IPS DF 4.7 (cell line): Measurements from ENCODE around the gene PITX1.

Experiments
- DNase-seq: peaks from one replicate; pipeline ENCODE4 v3.0.0-alpha.2; 2013; ENCODE audit warnings: low spot score; ENCODE audit errors: extremely low read depth

The PITX1 gene

GRCh38 chr5:135041726-135042125 lies 7.7 kb upstream of the PITX1 start:
- DNase-seq: no peak

- DNase-seq: no peak
Measured at GRCh38 chr5:135041145-135041587, 7.1 kb upstream of the PITX1 start.

GRCh38 chr5:135040333-135041144 lies 6.5 kb upstream of the PITX1 start:
- DNase-seq: no peak

GRCh38 chr5:135040034-135040332 lies 6.0 kb upstream of the PITX1 start:
- DNase-seq: no peak

GRCh38 chr5:135039271-135040033 lies 5.4 kb upstream of the PITX1 start:
- DNase-seq: no peak

GRCh38 chr5:135038813-135039270 lies 4.8 kb upstream of the PITX1 start:
- DNase-seq: no peak

- DNase-seq: no peak
Measured at GRCh38 chr5:135038205-135038812, 4.3 kb upstream of the PITX1 start.

- no peak for DNase-seq
Measured at GRCh38 chr5:135037519-135038204, 3.6 kb upstream of the PITX1 start.

- no peak for DNase-seq
Measured at GRCh38 chr5:135036405-135036804, 2.4 kb upstream of the PITX1 start.

GRCh38 chr5:135035678-135036030 lies 1.6 kb upstream of the PITX1 start:
- no peak for DNase-seq

GRCh38 chr5:135034963-135035677 lies 1.1 kb upstream of the PITX1 start:
- DNase-seq: no peak

GRCh38 chr5:135034236-135034962 lies 371 bp upstream of the PITX1 start:
- DNase-seq: no peak

GRCh38 chr5:135032999-135033861 lies 798 bp downstream of the PITX1 start:
- no peak for DNase-seq

GRCh38 chr5:135032695-135032998 lies 1.4 kb downstream of the PITX1 start:
- DNase-seq: no peak

GRCh38 chr5:135031813-135032694 lies 2.0 kb downstream of the PITX1 start:
- no peak for DNase-seq

- no peak for DNase-seq
Measured at GRCh38 chr5:135030956-135031812, 2.8 kb downstream of the PITX1 start.

GRCh38 chr5:135030123-135030955 lies 3.7 kb downstream of the PITX1 start:
- DNase-seq: no peak
